Skeletal muscle tissue (tissue), 4 donors: ENCODE data around the gene NLRP6. TPM values are rescaled to one million over a fixed set of nuclear protein-coding genes. Genes with fewer than 3 reads are reported as not detected.

Experiments
- H3K27ac ChIP-seq: one replicate; pipeline ENCODE4 v1.7.0; 2013; ENCODE audit warnings: mild to moderate bottlenecking, low read depth, low read length, inconsistent platforms
- H3K27me3 ChIP-seq, 3 donors: one replicate each; pipeline ENCODE4 v1.7.0; 2013; ENCODE audit warnings: low read length in 3 of 3; ENCODE audit not compliant: control insufficient read depth in 3 of 3, insufficient read depth in 3 of 3
- H3K36me3 ChIP-seq, 3 donors: one replicate each; pipeline ENCODE4 v1.7.0; 2013; ENCODE audit warnings: low read length in 3 of 3; ENCODE audit not compliant: control insufficient read depth in 3 of 3, insufficient read depth in 3 of 3
- H3K4me1 ChIP-seq, 3 donors: one replicate each; pipeline ENCODE4 v1.7.0; 2013; ENCODE audit warnings: low read length in 3 of 3, mild to moderate bottlenecking in 3 of 3; ENCODE audit not compliant: control insufficient read depth in 3 of 3, insufficient read depth in 3 of 3
- H3K4me3 ChIP-seq, 3 donors: one replicate each; pipeline ENCODE4 v1.7.0; 2013; ENCODE audit warnings: low read length in 3 of 3
- H3K9ac ChIP-seq, 3 donors: one replicate each; pipeline ENCODE4 v1.7.0; 2013; ENCODE audit warnings: low read length in 3 of 3, mild to moderate bottlenecking in 3 of 3, moderate library complexity in 2 of 3, low read depth in 1 of 3
- H3K9me3 ChIP-seq, 3 donors: one replicate each; pipeline ENCODE4 v1.7.0; 2013; ENCODE audit warnings: low read length in 3 of 3; ENCODE audit not compliant: control insufficient read depth in 3 of 3
- total RNA-seq: library from RNA; depleted of rRNA; stranded (reverse); fragments of >200 nt; gene quantifications from one replicate; pipeline ENCODE4 v1.2.3, GENCODE V29; 2014
- donor health status: Osteomylitis.

NLRP6 gene
- total RNA-seq, 1 donor from 2014 or later: not detected

DNA sequence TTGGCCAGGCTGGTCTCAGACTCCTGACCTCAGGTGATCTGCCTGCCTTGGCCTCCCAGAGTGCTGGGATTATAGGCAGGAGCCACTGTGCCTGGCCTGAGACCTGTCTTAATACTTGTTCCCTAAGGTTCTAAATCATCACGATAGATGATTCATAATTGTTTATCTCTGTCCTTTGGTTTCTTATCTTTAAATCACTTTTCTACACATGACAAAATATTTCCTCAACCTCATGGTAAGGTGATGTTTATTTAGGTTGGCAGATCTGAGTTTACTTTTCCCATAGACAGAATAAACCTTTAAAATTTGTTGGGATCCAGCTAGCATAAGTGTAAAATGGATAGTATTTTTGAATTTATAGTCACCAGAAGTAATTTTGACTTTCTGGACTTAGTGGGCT, 37.9 kb upstream of the NLRP6 start:
- no peak overlapping the region for H3K4me3 ChIP-seq
- H3K27me3 ChIP-seq: no peaks in the 10 kb centered on the region
- no peaks in the 10 kb centered on the region for H3K9me3 ChIP-seq
- peaks cover 29 to 35% (median 32%) of the 10 kb centered on the region in 3 donors for H3K4me1 ChIP-seq
- no peak overlapping the region for H3K9ac ChIP-seq
- H3K36me3 ChIP-seq: peaks cover 25 to 40% (median 32%) of the 10 kb centered on the region in 3 donors
- no peak overlapping the region for H3K27ac ChIP-seq

DNA sequence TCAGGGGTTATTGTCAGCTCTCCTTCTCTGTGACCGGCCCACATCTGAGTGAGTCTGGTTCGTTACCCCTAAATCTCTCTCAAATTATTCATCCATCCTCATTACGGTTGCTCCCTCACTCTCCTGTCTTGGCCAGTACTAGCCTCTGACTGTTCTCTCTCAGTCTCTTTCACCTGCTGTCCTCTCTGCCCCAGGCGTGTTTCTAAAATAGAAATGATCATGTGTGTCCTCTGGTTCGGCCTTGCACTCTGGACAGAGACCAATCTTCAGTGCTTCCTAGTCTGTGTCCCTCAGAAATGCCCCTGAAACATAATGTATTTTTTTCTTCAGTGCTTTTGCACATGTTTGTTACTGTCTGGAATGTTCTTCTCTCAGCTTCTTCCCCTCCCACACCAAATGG, 36.6 kb upstream of the NLRP6 start:
- Histone ChIP-seq H3K4me3 (peak overlapping the region in 1 of 3 donors; percentile 60), H3K9me3 (no peaks in the 10 kb centered on the region), H3K9ac (peak overlapping the region; percentile 13 to 69 (median 42)), H3K27ac (peak overlapping the region; percentile 68), H3K36me3 (peaks cover 36 to 53% (median 45%) of the 10 kb centered on the region in 3 donors), H3K27me3 (no peaks in the 10 kb centered on the region), H3K4me1 (peaks cover 25 to 29% (median 28%) of the 10 kb centered on the region in 3 donors)

DNA sequence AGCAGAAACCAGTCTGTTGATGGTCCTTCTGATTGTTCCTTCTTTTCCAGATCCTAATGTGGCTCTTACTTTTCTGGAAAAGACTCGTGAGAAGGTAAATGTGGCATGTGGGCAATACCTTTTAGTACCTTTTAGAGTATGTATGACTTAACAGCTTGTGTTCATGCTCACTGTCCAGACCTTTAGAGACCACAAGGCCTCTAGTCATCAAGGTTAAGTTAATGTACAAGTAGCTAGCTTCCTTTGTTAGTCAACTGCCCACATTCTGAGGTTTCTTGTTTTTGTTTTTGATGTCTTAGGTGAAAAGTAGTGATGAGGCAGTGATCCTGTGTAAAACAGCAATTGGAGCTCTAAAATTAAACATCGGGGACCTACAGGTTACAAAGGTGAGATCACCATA, 33.8 kb upstream of the NLRP6 start:
- Histone ChIP-seq H3K9ac (no peak overlapping the region), H3K4me1 (peaks cover 13% of the 10 kb centered on the region in 3 donors), H3K4me3 (no peak overlapping the region)

DNA sequence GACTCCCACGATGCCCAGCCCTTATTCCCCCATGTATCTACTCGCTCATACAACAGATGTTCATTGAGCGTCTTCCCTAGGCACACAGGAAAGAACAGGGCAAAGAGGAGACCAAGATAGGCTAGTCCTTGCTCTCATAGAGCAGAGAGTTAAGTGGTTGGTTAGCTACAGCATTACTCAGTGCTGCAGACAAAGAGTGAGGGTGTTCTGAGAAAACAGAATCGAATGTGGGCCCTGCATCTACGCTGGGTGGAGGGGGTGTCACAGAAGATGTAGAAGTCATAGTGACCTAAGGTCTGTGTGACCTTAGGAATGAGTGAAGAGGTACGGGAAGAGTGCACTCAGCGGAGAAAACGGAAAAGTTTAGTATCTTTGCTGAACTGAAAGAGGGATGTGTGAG, 29.1 kb upstream of the NLRP6 start:
- no peaks in the 10 kb centered on the region for H3K4me1 ChIP-seq
- peaks cover 71 to 89% (median 86%) of the 10 kb centered on the region in 3 donors for H3K36me3 ChIP-seq
- no peak overlapping the region for H3K27ac ChIP-seq
- no peak overlapping the region for H3K4me3 ChIP-seq
- no peaks in the 10 kb centered on the region for H3K27me3 ChIP-seq
- no peaks in the 10 kb centered on the region for H3K9me3 ChIP-seq
- H3K9ac ChIP-seq: no peak overlapping the region

More for the DNA sequence above, 33.8 kb upstream of the NLRP6 start:
- peaks cover 57 to 75% (median 70%) of the 10 kb centered on the region in 3 donors for H3K36me3 ChIP-seq
- H3K27me3 ChIP-seq: no peaks in the 10 kb centered on the region
- H3K9me3 ChIP-seq: no peaks in the 10 kb centered on the region
- no peak overlapping the region for H3K27ac ChIP-seq

DNA sequence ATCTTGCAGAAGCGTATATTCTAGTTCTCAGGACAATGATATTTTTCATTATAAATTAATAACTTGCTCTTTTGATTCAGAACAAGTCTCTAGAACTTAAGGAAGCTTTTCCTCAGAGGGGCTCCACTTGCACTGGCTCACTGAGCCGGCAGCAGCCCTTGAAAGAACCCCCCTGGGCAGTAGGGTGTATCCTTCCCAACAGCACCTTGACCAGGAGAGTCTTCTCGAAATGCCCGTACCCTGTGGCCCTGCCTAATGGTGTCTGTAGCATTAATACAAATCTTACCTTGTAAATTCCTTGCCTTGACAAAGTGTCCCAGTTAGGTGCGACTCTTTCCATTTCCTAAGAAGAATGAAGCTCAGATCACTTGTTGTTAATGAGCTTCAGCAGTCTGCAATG, 27.9 kb upstream of the NLRP6 start:
- H3K36me3 ChIP-seq: peaks cover 64 to 81% (median 76%) of the 10 kb centered on the region in 3 donors
- no peaks in the 10 kb centered on the region for H3K27me3 ChIP-seq
- no peaks in the 10 kb centered on the region for H3K4me1 ChIP-seq
- H3K27ac ChIP-seq: no peak overlapping the region
- H3K4me3 ChIP-seq: no peak overlapping the region
- H3K9ac ChIP-seq: no peak overlapping the region
- H3K9me3 ChIP-seq: no peaks in the 10 kb centered on the region

DNA sequence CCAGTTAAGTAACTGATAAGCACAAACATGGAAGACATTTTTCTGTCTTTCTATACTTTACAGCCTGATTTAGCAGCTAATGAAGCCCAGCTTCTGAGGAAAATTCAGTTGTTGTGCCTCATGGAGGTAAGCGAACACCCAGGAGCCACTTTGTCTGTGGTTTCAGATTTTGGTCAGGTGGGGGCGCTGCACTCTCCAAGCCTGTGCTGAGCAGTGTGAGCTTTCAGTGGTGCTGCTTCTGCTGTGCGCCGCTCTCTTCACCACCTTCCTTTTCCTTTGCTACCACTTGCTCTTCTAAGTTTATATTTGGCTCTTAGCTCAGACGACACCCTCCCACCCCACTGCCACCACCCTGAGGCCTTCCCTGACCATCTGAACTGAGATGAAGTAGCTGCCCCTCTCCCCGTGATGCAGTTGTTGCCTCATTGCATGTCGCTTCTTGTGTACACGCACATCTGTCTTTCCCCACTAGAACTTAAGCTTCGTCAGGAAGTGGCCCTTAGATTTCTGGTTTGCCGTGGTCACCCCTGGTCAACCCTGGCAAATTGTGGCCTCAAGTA, 27.4 kb upstream of the NLRP6 start:
- no peak overlapping the region for H3K4me3 ChIP-seq
- H3K27me3 ChIP-seq: no peaks in the 10 kb centered on the region
- no peak overlapping the region for H3K9ac ChIP-seq
- H3K27ac ChIP-seq: no peak overlapping the region
- no peaks in the 10 kb centered on the region for H3K4me1 ChIP-seq
- H3K9me3 ChIP-seq: no peaks in the 10 kb centered on the region
- H3K36me3 ChIP-seq: peaks cover 60 to 75% (median 70%) of the 10 kb centered on the region in 3 donors

DNA sequence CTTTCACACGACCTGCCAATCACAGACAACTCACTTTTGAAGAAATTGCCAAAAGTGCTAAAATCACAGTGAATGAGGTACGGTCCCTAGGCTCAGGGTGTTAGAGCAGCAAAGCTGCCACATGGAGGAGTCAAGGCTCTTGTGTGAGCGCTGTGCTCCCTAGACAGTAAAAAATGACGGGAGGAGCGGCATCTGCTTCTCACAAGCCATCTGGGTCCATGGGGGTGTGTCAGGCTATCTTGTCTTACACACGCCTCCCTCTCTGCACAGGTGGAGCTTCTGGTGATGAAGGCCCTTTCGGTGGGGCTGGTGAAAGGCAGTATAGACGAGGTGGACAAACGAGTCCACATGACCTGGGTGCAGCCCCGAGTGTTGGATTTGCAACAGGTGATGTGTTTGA, 26.7 kb upstream of the NLRP6 start:
- Histone ChIP-seq H3K36me3 (peaks cover 53 to 69% (median 63%) of the 10 kb centered on the region in 3 donors), H3K4me1 (no peaks in the 10 kb centered on the region), H3K4me3 (no peak overlapping the region), H3K9me3 (no peaks in the 10 kb centered on the region), H3K27me3 (no peaks in the 10 kb centered on the region), H3K9ac (no peak overlapping the region), H3K27ac (no peak overlapping the region)

DNA sequence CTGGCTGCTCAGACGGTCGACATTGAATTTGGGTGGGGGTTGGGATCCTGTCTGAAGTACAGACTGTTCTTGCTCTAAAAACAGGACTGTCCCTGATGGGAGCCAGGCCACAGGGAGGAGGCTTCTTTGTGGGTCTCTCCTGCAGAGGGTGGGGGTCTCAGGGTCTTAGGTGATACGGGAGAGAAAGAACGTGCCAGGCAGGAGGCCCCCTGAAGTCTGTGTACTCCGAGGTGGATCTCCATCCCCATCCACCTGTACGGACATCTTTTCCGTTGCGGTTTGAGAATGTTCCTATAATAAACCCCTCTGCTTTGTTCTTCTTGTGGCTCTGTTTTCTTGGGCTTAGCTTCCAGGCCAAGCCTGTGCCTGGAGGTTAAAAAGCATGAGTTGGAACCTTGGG, 25.5 kb upstream of the NLRP6 start:
- Histone ChIP-seq H3K4me3 (no peak overlapping the region), H3K27me3 (no peaks in the 10 kb centered on the region), H3K36me3 (peaks cover 43 to 58% (median 52%) of the 10 kb centered on the region in 3 donors), H3K4me1 (no peaks in the 10 kb centered on the region), H3K9ac (no peak overlapping the region), H3K9me3 (no peaks in the 10 kb centered on the region), H3K27ac (no peak overlapping the region)

DNA sequence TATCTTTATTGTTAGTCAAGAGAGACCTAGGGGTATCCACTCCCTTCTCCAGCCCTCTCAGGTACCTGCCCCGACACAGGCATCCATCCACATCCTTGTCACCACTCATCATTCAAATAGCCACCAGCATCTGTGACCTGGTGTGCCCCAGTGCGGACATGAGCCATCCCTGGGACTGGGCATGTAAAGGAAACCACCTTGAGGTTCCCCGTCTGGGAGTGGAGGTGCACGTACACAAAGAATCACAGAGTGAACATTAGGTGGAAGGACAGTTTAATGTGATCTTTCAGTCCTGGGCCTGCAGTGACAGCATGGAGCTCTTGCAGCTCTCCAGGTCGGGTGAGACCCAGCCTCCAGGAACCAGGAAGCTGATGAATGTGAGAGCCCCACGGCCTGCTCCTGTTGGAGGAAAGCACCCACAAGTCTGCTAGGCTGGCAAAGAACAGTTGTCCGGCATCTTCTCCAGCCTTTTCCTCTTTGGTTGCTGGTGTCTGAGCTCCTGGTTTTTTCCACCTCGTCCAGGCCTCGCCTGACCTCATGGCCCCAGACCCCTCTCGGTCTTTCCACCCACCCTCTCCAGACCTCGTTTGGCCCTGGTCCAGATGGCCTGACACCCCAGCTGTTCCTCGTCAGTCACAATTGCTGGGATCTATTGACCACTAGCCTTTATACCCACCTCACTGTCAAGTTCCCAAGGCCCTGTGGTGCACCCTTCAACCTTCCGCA, 24.9 kb upstream of the NLRP6 start:
- Histone ChIP-seq H3K27ac (no peak overlapping the region), H3K27me3 (no peaks in the 10 kb centered on the region), H3K4me1 (no peaks in the 10 kb centered on the region), H3K9ac (peak overlapping the region in 1 of 3 donors; percentile 33), H3K4me3 (no peak overlapping the region), H3K9me3 (no peaks in the 10 kb centered on the region), H3K36me3 (peaks cover 40 to 52% (median 45%) of the 10 kb centered on the region in 3 donors)

DNA sequence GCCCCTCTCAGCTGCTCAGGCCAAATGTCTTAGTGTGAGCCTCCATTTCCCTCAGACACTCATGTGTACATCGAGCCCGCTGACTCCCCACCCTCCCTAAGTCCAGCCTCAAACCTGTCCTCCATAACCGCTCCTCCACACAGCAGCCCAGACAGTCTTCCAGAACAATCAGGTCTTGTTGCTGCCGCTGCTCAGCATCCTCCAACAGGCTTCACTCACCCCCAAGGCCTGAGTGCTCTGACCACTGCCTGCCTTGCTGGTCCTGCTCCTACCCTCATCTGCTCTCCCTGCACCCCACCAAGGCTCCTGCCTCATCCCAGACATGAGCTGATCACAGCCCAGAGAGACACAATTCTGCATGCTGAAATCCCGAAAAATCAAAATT, 24.3 kb upstream of the NLRP6 start:
- Histone ChIP-seq H3K36me3 (peaks cover 36 to 46% (median 40%) of the 10 kb centered on the region in 3 donors), H3K4me3 (no peak overlapping the region), H3K27me3 (peaks cover 0 to under 1% (median 0%) of the 10 kb centered on the region in 3 donors), H3K9me3 (no peaks in the 10 kb centered on the region), H3K27ac (no peak overlapping the region), H3K9ac (peak overlapping the region in 1 of 3 donors; percentile 33), H3K4me1 (no peaks in the 10 kb centered on the region)
